Spleen (tissue), 7 donors: ENCODE measurements around the gene SMYD1.

Source experiments
- POLR2A ChIP-seq, 3 donors: fragments of 450-650 bp; IDR thresholded peaks; one replicate each; pipeline ENCODE4 v1.5.1; 2017; ENCODE audit warnings: antibody characterized with exemption in 3 of 3, mild to moderate bottlenecking in 1 of 3
- TF ChIP-seq, protein P1 (sequence below), 11 experiments: fragments of 200-600 bp in 7 of 11; fragments of 450-650 bp in 4 of 11; sonication (generic) in 4 of 11; IDR thresholded peaks in 8 of 11; conservative IDR thresholded peaks in 3 of 11; 1 replicate in 7 of 11; 2 replicates in 4 of 11; pipeline versions ENCODE4 v1.4.0 to v1.8.0; 2016 to 2021; ENCODE audit warnings: antibody characterized with exemption in 11 of 11, inconsistent platforms in 4 of 11, mild to moderate bottlenecking in 1 of 11
- donor health status: DM: no; HTN: no; CAD: no; lungs with moderate emphysema.
- donor health status: DM: no; HTN: no; CAD: no.
- donor health status: DM: no; HTN: no; CAD: no.

DNA sequence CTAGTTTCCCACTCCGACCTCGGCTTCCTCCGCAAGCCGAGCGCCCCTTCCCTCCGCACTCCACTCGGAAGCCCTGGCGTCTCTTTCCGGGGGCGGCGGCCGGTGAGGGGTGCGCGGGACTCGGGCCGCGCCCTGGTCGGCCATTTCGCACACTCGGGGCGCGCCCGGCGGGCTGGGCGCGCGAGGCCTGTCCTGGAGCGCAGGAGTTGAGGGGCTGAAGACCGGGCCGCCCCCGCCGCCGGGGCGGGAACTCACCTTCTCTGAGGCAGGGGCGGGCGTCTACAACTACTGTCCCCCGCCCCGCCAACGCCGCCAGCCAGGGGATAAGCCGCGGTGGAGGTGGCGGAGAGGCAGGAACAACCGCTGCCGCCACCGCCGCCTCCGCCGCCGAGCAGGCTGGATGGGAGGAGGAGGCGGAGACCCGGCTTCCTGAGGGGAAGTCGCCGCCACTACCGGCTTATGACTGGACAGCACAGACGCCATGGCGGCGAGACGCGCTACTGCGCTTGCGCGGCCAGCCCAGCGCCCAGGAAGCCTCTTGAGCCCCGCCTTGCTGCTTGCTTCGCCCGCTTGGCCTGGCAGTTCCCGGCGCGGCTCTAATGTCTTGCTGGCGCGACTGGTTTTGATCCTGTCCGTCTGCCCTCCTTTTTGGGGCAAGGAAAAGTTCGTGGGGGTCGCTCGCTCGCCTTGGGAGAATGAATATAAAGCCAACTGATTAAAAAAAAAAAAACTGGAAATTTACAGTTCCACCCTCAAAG is 12.1 kb upstream of the SMYD1 start, which contains the start of gene KRCC1:
- TF ChIP-seq, protein P1, sequence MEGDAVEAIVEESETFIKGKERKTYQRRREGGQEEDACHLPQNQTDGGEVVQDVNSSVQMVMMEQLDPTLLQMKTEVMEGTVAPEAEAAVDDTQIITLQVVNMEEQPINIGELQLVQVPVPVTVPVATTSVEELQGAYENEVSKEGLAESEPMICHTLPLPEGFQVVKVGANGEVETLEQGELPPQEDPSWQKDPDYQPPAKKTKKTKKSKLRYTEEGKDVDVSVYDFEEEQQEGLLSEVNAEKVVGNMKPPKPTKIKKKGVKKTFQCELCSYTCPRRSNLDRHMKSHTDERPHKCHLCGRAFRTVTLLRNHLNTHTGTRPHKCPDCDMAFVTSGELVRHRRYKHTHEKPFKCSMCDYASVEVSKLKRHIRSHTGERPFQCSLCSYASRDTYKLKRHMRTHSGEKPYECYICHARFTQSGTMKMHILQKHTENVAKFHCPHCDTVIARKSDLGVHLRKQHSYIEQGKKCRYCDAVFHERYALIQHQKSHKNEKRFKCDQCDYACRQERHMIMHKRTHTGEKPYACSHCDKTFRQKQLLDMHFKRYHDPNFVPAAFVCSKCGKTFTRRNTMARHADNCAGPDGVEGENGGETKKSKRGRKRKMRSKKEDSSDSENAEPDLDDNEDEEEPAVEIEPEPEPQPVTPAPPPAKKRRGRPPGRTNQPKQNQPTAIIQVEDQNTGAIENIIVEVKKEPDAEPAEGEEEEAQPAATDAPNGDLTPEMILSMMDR (IDR thresholded peaks at IDR 0.05 in 8 of 11, conservative IDR thresholded peaks at IDR 0.05 in 3 of 11), result peak in 6 of 11 experiments; percentile 11 to 47 (median 21)
- TF ChIP-seq POLR2A (IDR thresholded peaks at IDR 0.05), result peak; percentile 80 to 91 (median 87)
